Right lobe of liver (tissue), 4 donors: Measurements from ENCODE around the gene CRACR2B.

Source experiments
- POLR2A ChIP-seq: fragments of 450-650 bp; IDR thresholded peaks from one replicate; pipeline ENCODE4 v1.6.1; 2017; ENCODE audit warnings: antibody characterized with exemption, mild to moderate bottlenecking
- TF ChIP-seq, protein P1 (sequence below), 4 donors: fragments of 200-600 bp in 3 of 4; fragments of 450-650 bp in 1 of 4; IDR thresholded peaks; one replicate each; pipeline versions ENCODE4 v1.5.1 to v1.8.0; 2016 to 2022; ENCODE audit warnings: antibody characterized with exemption in 4 of 4, mild to moderate bottlenecking in 2 of 4
- donor health status: DM: no; HTN: no; CAD: no.
- donor health status: DM: no; HTN: no; CAD: no.
- donor health status: DM: no; HTN: yes; CAD: no.

DNA sequence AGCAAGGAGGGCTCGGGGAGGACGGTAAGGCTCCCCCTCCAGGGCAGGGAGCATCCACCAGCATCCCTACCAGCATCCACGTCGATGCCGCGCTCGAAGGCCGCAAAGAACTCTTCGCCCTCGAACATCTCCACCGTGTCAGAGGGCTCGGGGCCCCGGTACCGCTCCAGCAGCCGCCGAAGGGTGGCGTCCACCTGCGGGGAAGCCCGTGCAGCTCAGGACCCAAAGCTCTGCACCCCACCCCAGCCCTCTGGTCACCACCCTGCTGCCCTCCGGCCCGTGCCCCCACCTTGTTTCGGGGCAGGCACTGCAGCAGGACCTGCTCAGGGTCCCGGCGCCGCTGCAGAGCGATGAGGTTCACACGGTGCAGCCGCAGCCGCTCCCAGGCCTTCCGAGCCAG is 27.2 kb upstream of the CRACR2B start:
- no peak for TF ChIP-seq POLR2A
- TF ChIP-seq, protein P1, sequence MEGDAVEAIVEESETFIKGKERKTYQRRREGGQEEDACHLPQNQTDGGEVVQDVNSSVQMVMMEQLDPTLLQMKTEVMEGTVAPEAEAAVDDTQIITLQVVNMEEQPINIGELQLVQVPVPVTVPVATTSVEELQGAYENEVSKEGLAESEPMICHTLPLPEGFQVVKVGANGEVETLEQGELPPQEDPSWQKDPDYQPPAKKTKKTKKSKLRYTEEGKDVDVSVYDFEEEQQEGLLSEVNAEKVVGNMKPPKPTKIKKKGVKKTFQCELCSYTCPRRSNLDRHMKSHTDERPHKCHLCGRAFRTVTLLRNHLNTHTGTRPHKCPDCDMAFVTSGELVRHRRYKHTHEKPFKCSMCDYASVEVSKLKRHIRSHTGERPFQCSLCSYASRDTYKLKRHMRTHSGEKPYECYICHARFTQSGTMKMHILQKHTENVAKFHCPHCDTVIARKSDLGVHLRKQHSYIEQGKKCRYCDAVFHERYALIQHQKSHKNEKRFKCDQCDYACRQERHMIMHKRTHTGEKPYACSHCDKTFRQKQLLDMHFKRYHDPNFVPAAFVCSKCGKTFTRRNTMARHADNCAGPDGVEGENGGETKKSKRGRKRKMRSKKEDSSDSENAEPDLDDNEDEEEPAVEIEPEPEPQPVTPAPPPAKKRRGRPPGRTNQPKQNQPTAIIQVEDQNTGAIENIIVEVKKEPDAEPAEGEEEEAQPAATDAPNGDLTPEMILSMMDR (IDR thresholded peaks at IDR 0.05), result no peak
